Epidermal melanocyte (primary cell): ENCODE results near the gene MAP2.

Experiments
- DNase-seq: peaks from one replicate; pipeline ENCODE4 v3.0.0; 2011; ENCODE audit warnings: low spot score; ENCODE audit not compliant: insufficient read length

The MAP2 gene

GRCh38 chr2:209644842-209645241, 221.0 kb downstream of the MAP2 start:
- no peak for DNase-seq

DNA sequence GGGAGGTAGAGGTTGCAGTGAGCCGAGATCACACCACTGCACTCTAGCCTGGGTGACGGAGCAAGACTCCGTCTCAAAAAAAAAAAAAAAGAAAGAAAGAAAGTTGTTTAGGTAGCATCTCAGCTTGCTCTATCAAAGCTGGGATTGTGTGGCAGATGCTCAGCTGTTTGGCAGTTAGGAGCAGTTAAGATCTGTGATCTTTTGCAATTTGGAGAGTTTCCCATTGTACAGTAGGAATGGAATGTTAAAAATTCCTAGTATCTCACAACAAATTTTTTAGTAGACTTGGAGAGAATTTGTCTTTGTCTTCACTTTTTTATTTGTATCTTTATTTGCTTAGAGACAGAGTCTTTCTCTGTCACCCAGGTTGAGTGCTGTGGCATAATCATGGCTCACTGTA, 224.9 kb downstream of the MAP2 start:
- DNase-seq, result no peak

GRCh38 chr2:209653134-209653533, 229.3 kb downstream of the MAP2 start:
- no peak for DNase-seq

DNA sequence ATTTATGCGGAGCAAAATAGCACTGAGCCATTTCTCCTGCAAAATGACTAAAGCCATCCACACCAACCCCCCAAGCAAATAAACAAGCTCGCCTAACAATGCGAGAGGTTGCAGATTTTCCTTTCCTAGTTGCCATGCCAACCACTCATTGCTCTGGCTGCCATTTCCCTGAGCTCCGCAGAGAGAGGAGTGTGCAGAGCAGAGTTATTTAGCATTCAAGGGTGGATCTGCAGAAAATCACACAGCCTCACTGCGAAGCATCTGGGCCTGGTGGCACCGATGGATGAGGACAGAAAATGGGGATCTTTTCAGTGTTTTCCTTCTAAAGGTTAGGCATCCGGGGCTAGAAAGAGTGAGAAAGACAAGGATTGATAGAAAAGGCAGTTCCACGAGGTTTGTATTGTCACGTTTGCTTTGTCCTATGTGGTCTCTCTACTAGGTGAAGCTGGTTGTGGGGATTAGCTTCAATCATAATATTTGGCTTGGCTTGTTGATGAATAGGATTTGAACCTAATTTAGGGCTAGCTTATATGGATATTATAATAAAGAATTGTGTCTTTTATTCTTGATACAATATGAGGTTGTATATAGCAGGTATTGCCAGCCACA, 237.5 kb downstream of the MAP2 start:
- no peak for DNase-seq

GRCh38 chr2:209662021-209662420, 238.2 kb downstream of the MAP2 start:
- DNase-seq, result no peak

GRCh38 chr2:209663139-209663538, 239.3 kb downstream of the MAP2 start:
- no peak for DNase-seq

- DNase-seq, result no peak
Observed at GRCh38 chr2:209663656-209664055, 239.8 kb downstream of the MAP2 start.

- DNase-seq, result no peak
Observed at GRCh38 chr2:209666296-209666695, 242.4 kb downstream of the MAP2 start.

GRCh38 chr2:209671020-209671680, 247.3 kb downstream of the MAP2 start:
- DNase-seq, result no peak

DNA sequence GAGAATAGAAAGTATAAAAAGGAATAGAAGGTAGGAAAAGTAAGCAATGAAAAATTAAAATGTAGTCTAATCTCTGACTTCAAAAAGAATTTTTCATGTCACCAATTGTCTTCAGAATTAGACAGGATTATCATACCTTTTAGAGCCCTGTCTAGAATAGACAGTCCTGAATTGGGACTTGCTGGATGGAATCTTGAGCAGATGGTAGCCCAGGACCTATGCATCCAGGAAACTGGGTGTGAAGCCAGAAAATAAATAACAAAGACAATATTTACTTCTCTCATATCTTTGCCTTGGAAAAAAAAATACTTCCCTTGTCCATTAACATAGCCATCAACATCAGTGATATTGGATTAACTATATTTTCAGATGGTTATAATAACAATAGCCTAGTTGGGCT, 250.0 kb downstream of the MAP2 start:
- no peak for DNase-seq

GRCh38 chr2:209680596-209680995, 256.7 kb downstream of the MAP2 start:
- no peak for DNase-seq

GRCh38 chr2:209681201-209681735, 257.4 kb downstream of the MAP2 start:
- DNase-seq, result no peak

DNA sequence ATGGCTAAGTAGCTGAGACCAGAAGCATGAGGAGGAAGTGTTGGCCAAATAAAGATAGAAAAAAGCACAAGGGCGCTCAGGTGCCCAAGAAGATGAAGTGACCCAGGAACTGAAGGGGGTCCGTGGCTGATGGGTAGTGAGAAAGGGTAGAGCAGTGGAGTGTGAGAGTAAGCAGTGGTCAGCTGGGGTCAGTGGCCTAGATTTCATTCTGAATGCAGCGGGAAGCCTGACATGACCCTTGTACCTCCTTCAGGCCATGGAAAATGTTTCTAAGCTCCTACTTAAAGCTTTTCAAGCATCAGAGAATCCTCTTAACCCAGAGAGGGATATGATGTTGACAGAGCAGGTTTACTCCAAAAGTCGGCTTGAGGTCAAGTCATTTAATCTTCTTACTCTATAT, 258.8 kb downstream of the MAP2 start:
- no peak for DNase-seq

DNA sequence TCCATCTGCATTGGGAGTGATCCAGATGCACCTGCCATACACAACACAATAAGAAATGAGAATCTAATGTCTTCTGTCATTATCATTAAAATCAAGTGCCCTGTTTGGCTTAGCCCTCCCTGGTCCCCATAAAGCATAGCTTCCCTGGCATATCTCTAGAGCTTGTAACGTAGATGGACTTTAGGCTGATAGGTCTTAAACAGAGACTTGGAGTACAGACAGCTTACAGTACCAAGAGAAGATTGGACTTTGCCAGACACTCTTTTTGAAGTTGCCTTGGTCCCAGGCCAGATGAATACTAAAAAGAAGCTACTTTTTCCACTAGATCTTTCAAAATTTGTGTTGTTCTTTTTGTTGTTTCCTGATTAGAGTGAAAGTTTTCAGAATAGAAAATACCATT, 261.5 kb downstream of the MAP2 start:
- DNase-seq, result no peak

DNA sequence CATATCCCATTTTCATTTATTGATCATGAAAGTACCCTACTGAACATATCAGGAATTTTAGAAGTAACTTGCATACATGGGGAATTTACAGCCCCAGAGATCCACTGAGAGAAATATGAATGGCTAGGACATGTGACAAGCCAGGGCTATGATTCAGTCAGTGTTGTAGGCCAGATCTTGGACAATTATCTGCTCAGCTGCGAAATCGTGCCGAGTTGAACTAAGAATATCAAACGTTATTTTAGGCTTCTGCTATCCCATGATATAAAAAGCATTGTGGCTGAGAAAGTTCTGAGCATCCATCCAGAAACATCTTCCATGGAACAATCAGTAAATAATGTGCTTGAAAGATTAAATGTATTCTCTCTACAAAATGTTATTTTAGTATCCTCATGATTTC, 262.1 kb downstream of the MAP2 start:
- DNase-seq, result no peak

GRCh38 chr2:209686448-209686847, 262.6 kb downstream of the MAP2 start:
- no peak for DNase-seq

DNA sequence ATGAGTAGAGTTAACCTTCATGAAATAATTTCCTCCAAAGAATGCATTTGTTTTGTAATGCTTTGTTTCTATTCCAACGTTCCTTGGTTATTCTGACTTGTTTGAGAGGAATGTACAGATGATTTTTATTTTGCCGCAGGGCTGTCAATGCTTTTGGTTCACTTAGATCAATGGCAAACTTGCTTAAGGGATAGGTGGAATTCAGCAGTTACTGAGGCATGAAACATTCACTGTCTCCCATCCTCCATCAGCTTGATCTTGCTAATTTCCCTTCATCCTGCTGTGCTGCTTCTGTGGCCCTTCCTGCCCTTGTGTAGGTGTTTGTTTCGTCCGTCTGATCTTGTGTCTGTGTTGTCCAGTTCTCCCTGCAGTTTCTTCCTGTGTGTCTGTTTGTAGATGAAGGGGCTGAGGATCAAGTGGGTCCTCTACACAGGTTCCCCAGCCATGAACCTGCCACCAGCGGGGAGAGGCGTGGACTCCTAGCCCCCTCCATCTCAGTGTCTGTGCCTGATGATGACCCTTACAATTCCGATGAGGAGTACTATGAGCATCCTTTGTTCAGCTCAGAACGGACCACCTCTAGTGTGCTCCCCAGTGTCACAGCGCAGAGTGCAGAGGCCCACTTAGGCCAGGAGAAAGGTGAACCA, 263.6 kb downstream of the MAP2 start:
- no peak for DNase-seq

DNA sequence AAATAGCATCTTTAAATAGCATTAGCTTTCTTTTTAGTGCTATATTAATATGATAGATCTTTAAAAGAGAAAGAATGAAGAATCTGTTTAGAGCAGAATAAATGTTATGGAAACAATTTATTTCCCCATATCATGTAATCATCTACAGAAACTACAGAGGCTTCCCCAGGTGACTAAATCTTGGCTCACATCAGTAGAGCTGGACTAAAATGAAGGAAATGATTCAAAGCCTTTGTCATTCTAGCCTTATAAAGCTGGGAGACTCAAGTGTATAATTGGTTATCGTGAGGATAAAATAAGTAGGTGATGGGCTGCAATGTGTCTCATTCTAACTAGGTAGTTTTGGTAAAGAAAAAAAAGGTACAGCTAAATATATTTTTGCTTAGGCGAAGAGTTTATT, 264.5 kb downstream of the MAP2 start:
- no peak for DNase-seq

DNA sequence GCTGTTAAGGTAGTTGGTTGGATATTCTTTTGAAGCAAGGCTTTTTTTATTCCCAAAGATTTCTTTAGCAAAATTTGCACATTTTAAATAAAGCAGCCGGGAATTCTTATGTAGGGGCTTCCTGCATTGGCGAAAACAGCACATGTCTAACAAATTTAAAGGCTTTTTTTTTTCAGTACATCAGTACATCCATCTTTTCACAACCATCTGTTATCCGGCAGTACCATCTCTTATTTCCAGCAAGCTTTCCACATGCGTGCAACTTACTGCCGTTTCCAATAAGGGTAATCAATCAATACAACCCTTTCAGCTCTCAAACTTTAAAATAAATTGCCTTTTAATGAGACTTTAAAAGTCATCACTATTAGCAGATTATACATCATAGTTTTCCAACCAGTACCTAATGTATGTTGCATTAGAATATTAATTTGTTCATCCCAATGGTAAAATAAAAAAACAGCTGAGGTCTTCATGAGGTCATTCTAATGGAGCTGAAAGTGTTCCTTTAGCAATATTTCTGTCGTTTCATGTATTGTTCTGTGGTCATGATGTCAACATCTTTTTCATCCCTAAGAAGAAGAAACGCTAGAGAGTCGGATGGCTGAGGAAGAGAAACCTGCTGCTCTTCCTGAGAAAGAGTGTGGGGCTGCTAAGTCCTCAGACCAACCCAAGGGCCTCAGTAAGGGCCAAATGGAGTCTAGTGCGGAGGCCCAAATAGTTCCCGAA, 266.3 kb downstream of the MAP2 start:
- no peak for DNase-seq

DNA sequence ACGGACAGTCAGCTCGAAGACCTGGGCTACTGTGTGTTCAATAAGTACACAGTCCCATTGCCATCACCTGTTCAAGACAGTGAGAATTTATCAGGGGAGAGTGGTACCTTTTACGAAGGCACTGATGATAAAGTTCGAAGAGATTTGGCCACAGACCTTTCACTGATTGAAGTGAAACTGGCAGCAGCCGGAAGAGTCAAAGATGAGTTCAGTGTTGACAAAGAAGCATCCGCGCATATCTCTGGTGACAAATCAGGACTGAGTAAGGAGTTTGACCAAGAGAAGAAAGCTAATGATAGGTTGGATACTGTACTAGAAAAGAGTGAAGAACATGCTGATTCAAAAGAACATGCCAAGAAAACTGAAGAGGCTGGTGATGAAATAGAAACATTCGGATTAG, 270.9 kb downstream of the MAP2 start:
- no peak for DNase-seq

DNA sequence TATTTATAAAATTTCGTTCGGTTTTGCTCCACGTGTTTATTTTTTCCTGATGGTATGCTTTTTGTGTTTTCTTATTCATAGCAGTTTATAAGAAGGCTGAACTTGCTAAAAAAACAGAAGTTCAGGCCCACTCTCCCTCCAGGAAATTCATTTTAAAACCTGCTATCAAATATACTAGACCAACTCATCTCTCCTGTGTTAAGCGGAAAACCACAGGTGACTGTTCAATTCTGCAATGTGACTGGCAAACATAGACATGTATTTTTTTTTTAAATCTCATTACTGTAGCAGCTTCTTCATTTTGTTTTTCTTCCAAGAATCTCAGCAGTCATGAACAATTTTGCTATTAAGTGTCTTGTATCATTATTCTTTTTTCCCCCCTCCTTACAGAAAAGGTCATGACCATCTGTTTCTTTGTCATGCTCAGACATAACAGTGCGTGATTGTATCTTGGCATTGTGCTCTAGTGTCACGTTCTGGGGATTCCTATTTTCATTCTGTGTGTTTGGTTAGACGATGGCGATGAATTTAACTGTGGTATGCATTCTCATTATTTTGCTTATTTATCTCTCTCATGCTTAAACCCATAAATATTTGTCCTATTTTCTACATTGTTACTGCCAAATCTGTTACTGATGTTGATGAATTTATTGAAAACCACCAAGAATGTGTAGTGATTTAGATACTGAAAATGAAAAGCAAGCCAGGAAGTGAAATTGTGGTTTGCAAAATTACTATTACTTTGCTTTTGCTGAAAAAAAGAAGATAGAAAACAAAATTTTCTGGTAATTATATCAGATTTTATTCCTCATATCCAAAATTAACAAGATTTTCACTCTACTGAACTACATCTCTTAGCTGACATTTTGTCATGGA, 273.2 kb downstream of the MAP2 start:
- DNase-seq, result no peak
